ENCODE measurements around the gene GALNT10.

Gene GALNT10

GRCh38 chr5:154203798-154204578 is 13.5 kb downstream of the GALNT10 start:
- DNase-seq = no peak

GRCh38 chr5:154205441-154206117 is 15.0 kb downstream of the GALNT10 start:
- DNase-seq = peak; percentile 57

GRCh38 chr5:154206311-154206710 is 15.8 kb downstream of the GALNT10 start:
- no peak for DNase-seq

- DNase-seq = no peak
These were observed 16.7 kb downstream of the GALNT10 start for GRCh38 chr5:154207204-154207603.

GRCh38 chr5:154209591-154210081 is 19.1 kb downstream of the GALNT10 start:
- peak; percentile 67 for DNase-seq

- no peak for DNase-seq
These were observed 19.6 kb downstream of the GALNT10 start for GRCh38 chr5:154210163-154210562.

- peak; percentile 89 for DNase-seq
These were observed 21.3 kb downstream of the GALNT10 start for GRCh38 chr5:154211641-154212390.

GRCh38 chr5:154213592-154213991 is 23.1 kb downstream of the GALNT10 start:
- DNase-seq = no peak

GRCh38 chr5:154214371-154215106 is 24.0 kb downstream of the GALNT10 start:
- DNase-seq = peak; percentile 77

- DNase-seq = no peak
These were observed 25.2 kb downstream of the GALNT10 start for GRCh38 chr5:154215571-154216325.

GRCh38 chr5:154217462-154217861 is 26.9 kb downstream of the GALNT10 start:
- DNase-seq = no peak

GRCh38 chr5:154218786-154219185 is 28.3 kb downstream of the GALNT10 start:
- DNase-seq = no peak

- peak; percentile 45 for DNase-seq
These were observed 30.1 kb downstream of the GALNT10 start for GRCh38 chr5:154220625-154221024.

- peak; percentile 92 for DNase-seq
These were observed 30.9 kb downstream of the GALNT10 start for GRCh38 chr5:154221371-154221896.

- no peak for DNase-seq
These were observed 31.9 kb downstream of the GALNT10 start for GRCh38 chr5:154222414-154222813.

- no peak for DNase-seq
These were observed 32.8 kb downstream of the GALNT10 start for GRCh38 chr5:154223320-154223719.

- DNase-seq = no peak
These were observed 36.6 kb downstream of the GALNT10 start for GRCh38 chr5:154227090-154227489.

- DNase-seq = no peak
These were observed 38.2 kb downstream of the GALNT10 start for GRCh38 chr5:154228696-154229095.

GRCh38 chr5:154230526-154230925 is 40.0 kb downstream of the GALNT10 start:
- DNase-seq = no peak

GRCh38 chr5:154234551-154234950 is 44.0 kb downstream of the GALNT10 start:
- DNase-seq = no peak

- no peak for DNase-seq
These were observed 45.5 kb downstream of the GALNT10 start for GRCh38 chr5:154236011-154236410.
